WERI-Rb-1 (cell line): Measurements from ENCODE around the gene SHC3.

ENCODE experiments used
- DNase-seq: peaks from one replicate; pipeline ENCODE4 v3.0.0-alpha.2; 2020
- H3K27ac ChIP-seq: fragments of 250-450 bp; sonication (Bioruptor Pico); 2 replicates; pipeline ENCODE4 v1.5.1; 2020; ENCODE audit warnings: mild to moderate bottlenecking, moderate library complexity
- H3K27me3 ChIP-seq: fragments of 250-450 bp; sonication (Bioruptor Pico); 2 replicates; pipeline ENCODE4 v1.5.1; 2021; ENCODE audit warnings: mild to moderate bottlenecking, low read depth, moderate library complexity; ENCODE audit not compliant: insufficient read depth, severe bottlenecking
- H3K36me3 ChIP-seq: fragments of 250-450 bp; sonication (Bioruptor Pico); 2 replicates; pipeline ENCODE4 v1.5.1; 2020; ENCODE audit warnings: mild to moderate bottlenecking, moderate library complexity
- H3K4me3 ChIP-seq: 2 replicates; pipeline ENCODE4 v1.5.1; 2011; ENCODE audit warnings: low read depth, mild to moderate bottlenecking, control low read depth, low read length
- H3K9me3 ChIP-seq: fragments of 250-450 bp; sonication (Bioruptor Pico); 2 replicates; pipeline ENCODE4 v1.5.1; 2021; ENCODE audit warnings: mild to moderate bottlenecking, moderate library complexity; ENCODE audit not compliant: severe bottlenecking
- CTCF ChIP-seq: IDR thresholded peaks from 2 replicates; pipeline ENCODE4 v1.5.1; 2011; ENCODE audit warnings: low read depth, mild to moderate bottlenecking, control low read depth, inconsistent platforms, low read length

SHC3 gene

DNA sequence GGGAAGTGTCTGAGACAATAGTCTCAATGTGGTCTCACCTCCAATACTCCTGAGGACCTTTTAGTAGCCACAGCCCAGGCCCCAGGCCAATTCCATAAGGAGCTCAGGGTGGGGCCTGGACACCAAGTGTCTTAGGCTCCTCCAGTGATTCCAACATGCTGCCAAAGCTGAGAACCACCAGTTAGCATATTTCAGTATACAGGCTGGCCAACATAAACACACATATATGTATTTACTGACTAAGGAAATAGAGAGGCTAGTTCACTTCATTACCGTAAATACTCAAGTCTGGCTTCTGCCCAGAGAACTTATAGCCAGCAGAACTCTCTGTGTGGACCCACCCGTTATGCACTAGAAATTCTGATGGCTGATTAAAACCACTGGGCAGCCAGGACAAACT is 163.3 kb downstream of the SHC3 start:
- no peak for TF ChIP-seq CTCF
- DNase-seq, result no peak
- no peaks in the 10 kb centered on the region for H3K9me3 ChIP-seq
- H3K36me3 ChIP-seq, result no peaks in the 10 kb centered on the region
- H3K27me3 ChIP-seq, result no peaks in the 10 kb centered on the region
- H3K27ac ChIP-seq, result no peak overlapping the region
- no peak overlapping the region for H3K4me3 ChIP-seq

DNA sequence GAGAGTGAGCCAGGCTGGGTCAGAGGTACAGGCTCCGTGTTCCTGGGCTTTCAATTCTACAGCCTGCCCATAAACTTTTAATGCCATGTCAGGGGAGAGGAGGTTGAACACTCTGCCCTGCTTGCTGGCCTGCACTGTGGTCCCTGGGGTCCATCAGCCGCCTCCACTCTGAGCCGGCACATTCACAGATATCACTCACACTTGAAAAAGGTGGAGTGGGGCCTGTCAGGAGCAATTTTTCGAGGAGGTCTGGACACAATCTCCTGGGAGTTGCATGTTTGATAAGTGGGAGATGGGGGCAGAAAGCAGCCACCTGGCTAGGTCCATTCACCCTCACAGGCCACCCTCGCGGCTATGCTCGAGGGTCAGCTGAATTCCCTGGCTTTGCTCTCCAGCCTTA is 164.5 kb downstream of the SHC3 start:
- no peaks in the 10 kb centered on the region for H3K27me3 ChIP-seq
- H3K4me3 ChIP-seq, result no peak overlapping the region
- TF ChIP-seq CTCF, result no peak
- H3K27ac ChIP-seq, result no peak overlapping the region
- no peak for DNase-seq
- no peaks in the 10 kb centered on the region for H3K36me3 ChIP-seq
- no peaks in the 10 kb centered on the region for H3K9me3 ChIP-seq

- DNase-seq, result no peak
- Histone ChIP-seq H3K27ac (no peak overlapping the region), H3K4me3 (no peak overlapping the region), H3K27me3 (no peaks in the 10 kb centered on the region), H3K36me3 (no peaks in the 10 kb centered on the region), H3K9me3 (no peaks in the 10 kb centered on the region)
- no peak for TF ChIP-seq CTCF
These were observed 165.0 kb downstream of the SHC3 start for GRCh38 chr9:89013660-89014059.

GRCh38 chr9:89012294-89013042 is 166.2 kb downstream of the SHC3 start:
- H3K36me3 ChIP-seq, result no peaks in the 10 kb centered on the region

GRCh38 chr9:89011683-89012082 is 166.9 kb downstream of the SHC3 start:
- TF ChIP-seq CTCF, result no peak
- no peaks in the 10 kb centered on the region for H3K36me3 ChIP-seq
- H3K27me3 ChIP-seq, result no peaks in the 10 kb centered on the region
- no peaks in the 10 kb centered on the region for H3K9me3 ChIP-seq
- no peak overlapping the region for H3K27ac ChIP-seq
- no peak overlapping the region for H3K4me3 ChIP-seq
- DNase-seq, result no peak

More at GRCh38 chr9:89012294-89013042, 166.2 kb downstream of the SHC3 start:
- H3K27me3 ChIP-seq, result no peaks in the 10 kb centered on the region
- H3K4me3 ChIP-seq, result no peak overlapping the region
- no peak overlapping the region for H3K27ac ChIP-seq
- no peak for TF ChIP-seq CTCF
- DNase-seq, result no peak
- no peaks in the 10 kb centered on the region for H3K9me3 ChIP-seq
